ENCODE results near the gene CCDC71L.

DNA sequence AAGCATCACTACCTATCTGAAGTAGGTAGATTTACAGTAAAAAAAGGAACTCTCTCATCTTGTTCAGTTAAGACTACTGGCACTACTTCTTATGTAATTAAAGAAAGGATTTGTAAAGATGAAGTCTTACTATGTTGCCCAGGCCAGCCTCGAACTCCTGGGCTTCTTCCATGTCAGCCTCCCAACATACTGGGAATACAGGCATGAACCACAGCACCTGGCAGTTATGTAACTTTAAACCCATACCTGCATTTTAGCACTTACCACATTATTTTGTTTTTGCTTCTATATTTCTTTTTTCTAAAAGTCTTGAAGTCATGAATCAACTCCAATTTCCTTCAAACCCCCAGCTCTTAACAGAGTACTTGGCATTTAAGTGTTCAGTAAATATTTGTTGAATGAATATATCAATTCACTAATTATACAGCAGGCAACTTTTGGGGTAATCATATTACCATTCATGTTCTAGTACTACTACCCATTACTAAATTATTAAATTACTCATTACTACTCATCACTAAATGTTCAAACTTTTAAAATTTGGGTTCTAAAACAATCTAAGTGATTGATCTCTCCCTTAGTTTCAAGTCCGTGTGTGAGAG is 31.6 kb upstream of the CCDC71L start:
- TF ChIP-seq, protein P1, sequence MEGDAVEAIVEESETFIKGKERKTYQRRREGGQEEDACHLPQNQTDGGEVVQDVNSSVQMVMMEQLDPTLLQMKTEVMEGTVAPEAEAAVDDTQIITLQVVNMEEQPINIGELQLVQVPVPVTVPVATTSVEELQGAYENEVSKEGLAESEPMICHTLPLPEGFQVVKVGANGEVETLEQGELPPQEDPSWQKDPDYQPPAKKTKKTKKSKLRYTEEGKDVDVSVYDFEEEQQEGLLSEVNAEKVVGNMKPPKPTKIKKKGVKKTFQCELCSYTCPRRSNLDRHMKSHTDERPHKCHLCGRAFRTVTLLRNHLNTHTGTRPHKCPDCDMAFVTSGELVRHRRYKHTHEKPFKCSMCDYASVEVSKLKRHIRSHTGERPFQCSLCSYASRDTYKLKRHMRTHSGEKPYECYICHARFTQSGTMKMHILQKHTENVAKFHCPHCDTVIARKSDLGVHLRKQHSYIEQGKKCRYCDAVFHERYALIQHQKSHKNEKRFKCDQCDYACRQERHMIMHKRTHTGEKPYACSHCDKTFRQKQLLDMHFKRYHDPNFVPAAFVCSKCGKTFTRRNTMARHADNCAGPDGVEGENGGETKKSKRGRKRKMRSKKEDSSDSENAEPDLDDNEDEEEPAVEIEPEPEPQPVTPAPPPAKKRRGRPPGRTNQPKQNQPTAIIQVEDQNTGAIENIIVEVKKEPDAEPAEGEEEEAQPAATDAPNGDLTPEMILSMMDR (IDR thresholded peaks at IDR 0.05; ENCODE audit: poor library complexity, severe bottlenecking), result no peak
- TF ChIP-seq TAF1 (IDR thresholded peaks at IDR 0.05; ENCODE audit: low read depth) (no peak), EP300 (conservative IDR thresholded peaks at IDR 0.05; ENCODE audit: poor library complexity, severe bottlenecking) (no peak), EZH2 (IDR thresholded peaks at IDR 0.05; ENCODE audit: borderline replicate concordance, insufficient read depth, low read length, poor library complexity, severe bottlenecking) (no peak), POLR2AphosphoS5 (IDR thresholded peaks at IDR 0.05) (no peak), SMC3 (conservative IDR thresholded peaks at IDR 0.05; ENCODE audit: poor library complexity) (no peak)
- TF ChIP-seq, protein P2, sequence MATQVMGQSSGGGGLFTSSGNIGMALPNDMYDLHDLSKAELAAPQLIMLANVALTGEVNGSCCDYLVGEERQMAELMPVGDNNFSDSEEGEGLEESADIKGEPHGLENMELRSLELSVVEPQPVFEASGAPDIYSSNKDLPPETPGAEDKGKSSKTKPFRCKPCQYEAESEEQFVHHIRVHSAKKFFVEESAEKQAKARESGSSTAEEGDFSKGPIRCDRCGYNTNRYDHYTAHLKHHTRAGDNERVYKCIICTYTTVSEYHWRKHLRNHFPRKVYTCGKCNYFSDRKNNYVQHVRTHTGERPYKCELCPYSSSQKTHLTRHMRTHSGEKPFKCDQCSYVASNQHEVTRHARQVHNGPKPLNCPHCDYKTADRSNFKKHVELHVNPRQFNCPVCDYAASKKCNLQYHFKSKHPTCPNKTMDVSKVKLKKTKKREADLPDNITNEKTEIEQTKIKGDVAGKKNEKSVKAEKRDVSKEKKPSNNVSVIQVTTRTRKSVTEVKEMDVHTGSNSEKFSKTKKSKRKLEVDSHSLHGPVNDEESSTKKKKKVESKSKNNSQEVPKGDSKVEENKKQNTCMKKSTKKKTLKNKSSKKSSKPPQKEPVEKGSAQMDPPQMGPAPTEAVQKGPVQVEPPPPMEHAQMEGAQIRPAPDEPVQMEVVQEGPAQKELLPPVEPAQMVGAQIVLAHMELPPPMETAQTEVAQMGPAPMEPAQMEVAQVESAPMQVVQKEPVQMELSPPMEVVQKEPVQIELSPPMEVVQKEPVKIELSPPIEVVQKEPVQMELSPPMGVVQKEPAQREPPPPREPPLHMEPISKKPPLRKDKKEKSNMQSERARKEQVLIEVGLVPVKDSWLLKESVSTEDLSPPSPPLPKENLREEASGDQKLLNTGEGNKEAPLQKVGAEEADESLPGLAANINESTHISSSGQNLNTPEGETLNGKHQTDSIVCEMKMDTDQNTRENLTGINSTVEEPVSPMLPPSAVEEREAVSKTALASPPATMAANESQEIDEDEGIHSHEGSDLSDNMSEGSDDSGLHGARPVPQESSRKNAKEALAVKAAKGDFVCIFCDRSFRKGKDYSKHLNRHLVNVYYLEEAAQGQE (IDR thresholded peaks at IDR 0.05; ENCODE audit: borderline replicate concordance), result no peak
